Stimulated activated CD8-positive, alpha-beta memory T cell treated with anti-CD3 and anti-CD28 coated beads, Interleukin-15, amount 100 ng/mL, for 24 hours (primary cell): ENCODE results near the gene KCNK13.
"Not testable (repeated sequence)": the region's sequence is repeated elsewhere in the genome, so short reads cannot be mapped to it uniquely, and the experiment has no call there.

Experiments used
- DNase-seq: peaks from one replicate; pipeline ENCODE4 v3.0.0-alpha.2; 2020; ENCODE audit warnings: low read depth

The KCNK13 gene

DNA sequence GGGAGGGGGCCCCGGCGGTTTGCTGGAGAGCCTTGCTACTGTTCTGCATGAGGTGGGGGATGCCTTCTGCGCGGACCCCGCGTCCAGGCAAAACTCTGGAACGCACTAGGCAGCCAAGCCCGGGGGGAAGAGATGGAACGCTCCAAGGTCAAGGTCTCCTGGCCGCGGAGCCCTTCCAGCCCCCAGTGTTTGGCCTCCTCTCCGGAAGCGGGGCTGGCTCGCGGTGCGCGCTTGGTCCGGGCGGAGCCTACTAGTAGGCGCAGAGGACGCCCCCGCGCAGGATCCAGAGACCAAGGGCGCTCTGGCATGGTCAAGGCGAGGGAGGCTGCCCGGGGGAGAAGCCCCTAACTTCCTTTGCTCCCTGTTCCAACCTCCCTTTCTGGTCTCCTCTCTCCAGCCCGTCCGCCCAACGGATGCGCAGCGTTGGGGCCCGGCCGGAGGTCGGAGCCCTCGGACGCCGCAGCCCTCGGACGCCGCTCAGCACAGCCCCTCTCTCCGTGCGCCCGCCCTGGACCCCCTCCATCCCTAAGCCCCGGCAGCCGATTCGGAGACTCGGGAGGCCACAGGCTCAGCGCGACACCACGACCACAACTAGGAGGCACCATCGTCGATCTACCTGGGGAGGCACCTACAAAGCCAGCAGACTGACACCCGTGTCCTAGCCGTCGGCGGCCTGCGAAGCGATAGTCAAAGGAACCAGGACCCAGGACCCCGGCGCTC, 669 bp upstream of the KCNK13 start:
- no peak for DNase-seq

DNA sequence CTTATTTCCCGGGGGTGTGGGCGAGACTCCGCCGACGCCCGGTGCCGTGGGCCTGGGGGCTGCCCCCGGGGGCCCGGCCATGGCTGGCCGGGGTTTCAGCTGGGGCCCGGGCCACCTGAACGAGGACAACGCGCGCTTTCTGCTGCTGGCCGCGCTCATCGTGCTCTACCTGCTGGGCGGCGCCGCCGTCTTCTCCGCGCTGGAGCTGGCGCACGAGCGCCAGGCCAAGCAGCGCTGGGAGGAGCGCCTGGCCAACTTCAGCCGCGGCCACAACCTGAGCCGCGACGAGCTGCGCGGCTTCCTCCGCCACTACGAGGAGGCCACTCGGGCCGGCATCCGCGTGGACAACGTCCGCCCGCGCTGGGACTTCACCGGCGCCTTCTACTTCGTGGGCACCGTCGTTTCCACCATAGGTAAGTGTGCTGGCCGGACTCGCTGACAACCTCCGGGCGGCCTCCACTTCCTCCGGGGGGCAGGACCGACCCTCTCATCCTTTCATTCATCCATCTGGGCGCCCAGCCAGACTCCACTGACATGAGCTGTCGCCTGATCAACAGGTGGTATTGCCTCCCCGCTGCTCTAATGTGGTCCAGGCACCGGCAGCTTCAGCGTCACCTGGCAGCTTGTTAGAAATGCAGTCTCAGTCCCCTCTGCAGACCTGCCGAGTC, 467 bp downstream of the KCNK13 start:
- DNase-seq = no peak

DNA sequence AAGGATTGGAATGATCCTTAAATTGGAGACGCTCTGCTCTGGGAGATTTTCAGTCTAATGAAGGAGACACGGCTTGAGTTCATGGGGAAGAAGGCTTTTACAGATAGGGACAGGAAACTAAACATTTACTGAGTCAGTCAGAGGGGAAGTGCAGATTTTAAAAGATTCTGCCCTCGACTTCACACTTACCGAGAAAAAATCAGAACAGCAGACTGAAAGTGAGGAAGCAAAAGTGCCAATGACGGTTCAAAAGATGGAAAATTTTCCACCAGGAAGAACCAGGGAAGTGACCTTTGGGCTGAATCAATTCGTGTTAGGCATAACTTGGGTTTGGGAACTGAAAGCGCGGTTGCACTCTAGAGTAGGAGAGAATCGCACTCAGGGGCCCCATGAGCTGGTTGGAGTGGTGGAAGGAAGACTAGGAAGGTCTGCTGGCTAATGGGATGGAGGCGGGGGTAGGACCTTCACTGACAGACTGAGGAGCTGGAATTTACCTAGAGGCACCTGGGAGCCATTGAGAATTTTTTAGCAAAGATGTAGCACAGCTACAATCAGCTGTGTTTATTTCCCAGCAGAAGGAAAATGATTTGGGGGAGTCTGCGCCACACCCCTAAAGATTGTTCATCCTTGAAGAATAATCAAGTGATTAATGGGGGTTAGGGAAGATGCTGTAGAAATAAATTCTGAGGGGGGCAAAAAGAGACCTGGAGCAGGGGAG, 1.2 kb downstream of the KCNK13 start:
- DNase-seq = no peak

DNA sequence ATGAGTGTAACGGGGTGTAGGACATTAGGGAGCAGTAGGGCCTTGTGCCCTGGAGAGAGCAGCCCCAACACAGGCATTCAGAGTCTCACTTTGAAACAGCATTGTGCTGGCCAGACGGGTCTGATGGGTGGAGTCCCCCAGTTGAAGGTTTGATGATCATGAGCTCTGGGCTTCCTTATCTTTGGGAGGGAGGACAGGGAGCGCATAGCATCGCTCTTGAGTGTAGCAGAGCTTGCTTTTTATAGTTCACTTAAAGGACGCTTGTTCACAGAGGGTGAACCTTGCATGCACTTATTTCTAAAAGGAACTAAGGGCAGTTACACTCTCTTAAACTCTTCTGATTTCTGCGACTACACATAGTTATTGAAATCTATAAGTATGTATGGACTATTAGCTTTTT, 10.6 kb downstream of the KCNK13 start:
- no peak for DNase-seq

DNA sequence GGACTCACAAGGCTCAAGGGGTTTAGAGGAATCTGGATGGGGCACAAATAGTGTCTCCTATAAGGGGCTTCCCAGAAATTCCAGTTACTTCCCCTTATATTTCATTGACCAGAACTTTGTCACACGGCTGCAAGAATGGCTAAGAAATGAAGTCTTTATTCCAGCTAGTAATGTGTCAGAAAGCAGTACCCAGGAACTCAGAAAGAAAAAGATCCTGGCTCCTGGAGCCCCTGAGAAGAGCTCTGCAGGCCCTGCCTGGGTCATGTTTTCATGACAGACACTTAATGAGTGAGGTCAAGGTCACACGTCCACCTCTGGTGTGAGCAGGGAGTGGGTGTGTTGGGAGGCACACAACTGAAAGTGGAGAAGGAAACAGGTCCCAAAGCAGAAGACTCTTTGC, 17.8 kb downstream of the KCNK13 start:
- no peak for DNase-seq

DNA sequence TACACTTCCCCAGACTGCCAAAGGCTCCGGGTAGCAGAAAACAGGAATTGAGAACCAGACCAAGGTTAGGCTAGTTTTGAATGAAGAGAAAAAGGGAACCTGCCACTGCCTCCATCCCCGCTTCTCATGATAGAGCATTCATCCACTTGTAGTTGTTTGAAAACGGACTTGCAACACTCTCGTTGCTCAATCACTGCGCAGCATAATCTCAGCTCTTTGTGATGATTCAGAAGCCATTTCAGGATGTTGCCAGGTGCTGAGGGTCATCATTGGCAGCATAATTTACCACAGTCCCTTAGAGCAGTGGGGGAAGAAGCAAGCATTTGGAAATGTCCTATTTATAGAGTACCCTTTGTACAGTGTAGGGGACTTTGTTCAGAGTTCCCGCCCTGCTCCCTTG, 25.6 kb downstream of the KCNK13 start:
- no peak for DNase-seq

DNA sequence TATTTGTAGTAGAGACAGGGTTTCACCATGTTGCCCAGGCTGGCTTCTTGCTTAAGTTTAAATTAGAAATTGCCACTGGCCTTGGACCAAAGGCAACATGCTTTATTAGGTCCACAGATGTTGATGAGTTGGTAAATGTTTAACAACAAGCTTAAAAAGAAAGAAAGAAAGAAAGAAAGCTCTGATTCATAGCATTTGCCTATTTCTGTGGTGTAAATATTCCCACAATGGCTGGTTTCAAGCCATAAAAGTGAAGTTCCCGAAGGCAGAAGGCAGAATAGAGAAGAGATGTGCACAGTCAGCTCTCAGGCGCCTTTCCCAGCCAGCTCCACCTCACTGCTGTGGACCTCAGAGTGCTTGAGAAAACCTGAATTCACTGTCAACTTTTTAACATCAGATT, 26.4 kb downstream of the KCNK13 start:
- DNase-seq = no peak

DNA sequence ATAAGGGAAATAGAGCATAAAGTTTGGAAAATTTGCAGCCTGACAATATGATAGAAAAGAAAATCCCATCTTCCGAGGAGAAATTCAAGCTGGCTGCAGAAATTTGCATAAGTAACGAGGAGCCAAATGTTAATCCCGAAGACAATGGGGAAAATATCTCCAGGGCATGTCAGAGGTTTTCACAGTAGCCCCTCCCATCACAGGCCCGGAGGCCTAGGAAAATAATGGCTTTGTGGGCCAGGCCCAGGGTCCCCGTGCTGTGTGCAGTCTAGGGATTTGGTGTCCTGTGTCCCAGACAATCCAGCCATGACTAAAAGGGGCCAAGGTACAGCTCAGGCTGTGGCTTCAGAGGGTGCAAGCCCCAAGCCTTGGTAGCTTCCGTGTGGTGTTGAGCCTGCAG, 27.7 kb downstream of the KCNK13 start:
- DNase-seq = not testable (repeated sequence)

DNA sequence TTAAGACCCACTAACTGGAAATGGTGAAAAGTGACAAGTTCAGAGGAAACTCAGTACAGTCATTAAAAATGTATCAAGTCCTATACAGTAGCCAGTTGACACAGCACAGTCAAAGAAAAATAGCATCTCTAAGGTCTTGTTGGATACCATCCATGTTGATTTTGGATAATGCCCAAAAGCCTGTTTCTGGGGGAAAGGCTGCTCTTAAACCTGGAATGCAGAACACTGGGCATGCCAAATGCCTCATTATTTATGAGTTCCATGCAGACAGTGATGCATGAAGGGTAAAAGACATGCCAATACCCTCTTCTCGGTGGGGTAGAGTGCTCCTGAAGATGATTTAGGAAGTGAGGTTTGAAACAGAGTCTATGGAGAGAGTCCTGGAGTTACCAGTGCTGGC, 29.6 kb downstream of the KCNK13 start:
- DNase-seq = no peak

DNA sequence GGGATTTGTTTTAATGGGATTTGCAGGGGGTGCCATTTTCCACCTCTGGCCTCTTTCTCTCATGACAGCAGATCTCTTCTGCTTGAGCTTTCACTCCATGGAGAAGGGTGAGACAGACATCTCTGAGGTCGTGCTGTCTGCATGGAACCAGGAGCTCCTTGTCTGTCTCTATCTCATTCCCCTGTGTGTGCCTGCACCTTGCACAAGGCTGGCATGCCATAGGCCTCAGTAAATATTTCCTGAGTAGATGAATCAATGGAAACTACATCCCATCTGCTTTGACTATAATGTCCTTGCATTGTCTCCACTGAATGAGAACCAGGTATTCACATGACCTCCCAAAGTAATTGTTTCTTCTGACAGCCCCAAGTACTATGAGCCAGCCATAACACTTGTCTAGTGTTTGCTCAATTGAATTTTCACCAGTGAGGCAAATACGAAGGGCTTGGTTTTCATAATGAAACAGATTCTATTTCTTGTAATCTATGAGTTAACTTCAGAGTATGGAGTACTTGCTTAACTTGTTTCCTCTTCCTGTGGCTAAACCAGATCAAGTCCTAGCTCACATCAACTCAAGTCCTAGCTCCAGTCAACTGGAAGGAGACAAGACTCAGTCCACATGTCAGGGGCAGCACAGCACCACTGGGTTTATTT, 32.3 kb downstream of the KCNK13 start:
- no peak for DNase-seq

DNA sequence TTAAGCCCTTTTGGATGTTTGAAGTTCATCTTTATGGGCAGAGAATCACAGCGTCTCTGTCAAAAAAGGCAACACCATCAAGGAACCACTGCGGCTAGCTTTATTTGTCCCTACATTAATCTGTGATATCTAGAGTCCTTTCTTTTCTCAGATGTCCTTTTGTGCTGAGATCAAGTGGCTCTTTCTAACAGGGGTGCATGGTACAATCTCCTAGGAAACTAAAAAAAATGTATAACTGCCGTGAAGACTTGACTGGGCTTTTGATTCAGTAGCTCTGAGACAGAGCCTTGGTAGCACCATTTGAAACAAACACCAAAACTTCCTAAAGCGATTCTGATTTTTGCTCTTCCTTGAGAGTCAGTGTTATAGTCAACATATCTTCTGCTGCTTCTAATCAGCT, 33.3 kb downstream of the KCNK13 start:
- DNase-seq = no peak

DNA sequence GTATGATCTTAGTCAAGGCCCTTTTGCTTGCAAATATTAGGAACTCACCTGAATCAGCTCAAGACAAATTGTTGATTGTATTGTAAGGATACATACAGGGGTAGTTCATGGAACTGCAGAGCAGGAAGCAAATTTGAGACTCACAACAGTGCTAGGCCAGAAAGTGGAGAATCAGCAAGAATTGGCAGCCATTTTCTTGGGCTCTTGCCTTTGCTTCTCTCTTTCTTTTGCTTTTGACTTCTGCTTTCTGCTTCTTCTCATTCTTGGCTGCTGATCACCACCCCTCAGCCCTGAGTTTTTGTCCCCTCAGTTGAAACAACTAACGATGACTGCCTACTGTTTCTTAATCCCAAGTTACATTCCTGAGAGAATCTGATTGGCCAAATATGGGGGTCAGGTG, 34.8 kb downstream of the KCNK13 start:
- DNase-seq = no peak

DNA sequence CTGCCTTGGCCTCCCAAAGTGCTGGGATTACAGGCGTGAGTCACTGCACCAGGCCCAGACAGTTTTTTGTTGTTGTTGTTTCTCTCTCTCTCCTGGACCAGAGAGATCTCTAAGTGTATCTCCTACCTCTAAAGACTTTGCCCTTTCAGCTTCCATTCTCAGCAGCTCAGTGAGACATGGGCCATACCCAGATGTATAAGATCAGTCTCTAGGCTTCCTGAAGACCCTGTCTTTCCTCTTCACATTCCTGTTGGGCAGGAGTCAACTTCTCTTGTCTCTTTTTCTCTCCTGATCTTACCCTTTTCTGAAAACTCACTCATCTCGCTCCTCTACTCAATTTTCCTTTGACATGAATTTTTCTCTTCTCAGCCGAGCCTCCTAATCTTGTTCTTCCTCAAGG, 42.0 kb downstream of the KCNK13 start:
- no peak for DNase-seq

DNA sequence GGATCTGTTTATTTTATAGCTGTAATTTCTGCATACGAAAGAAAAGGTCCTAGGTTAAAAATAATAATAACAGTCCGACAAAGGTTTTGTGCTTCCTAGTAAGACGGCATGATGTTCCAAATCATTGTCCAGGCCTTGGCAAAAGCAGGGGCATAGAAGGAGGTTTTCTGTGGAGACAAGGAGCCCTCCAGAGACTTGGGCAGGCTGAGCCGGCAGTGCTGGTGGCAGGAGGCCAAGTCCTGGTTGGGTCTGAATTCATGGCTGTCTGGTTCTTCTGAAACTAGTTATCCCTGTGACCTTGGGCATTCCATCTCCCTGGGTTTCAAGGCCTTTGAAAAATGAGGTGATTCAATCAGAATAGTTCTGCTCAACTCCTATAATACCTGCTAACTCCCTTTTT, 44.0 kb downstream of the KCNK13 start:
- no peak for DNase-seq

DNA sequence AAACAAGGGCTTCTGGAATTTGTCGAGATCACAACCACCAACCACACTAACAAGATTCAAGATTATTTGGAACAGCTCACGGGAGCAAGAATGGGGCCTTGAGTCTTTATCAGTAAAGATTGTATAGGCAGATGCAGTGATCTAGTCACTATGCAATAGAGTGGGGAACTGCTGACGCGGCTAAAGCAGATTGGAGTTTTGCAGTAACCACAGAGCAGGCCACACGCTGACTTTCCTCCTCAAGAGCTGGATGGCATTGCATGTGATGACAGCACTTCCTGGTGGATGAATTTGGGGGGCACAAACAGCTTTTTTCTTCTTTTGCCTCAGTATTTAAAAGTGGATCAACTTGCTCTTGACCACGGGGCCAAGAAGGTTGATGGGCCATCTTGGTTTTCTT, 46.0 kb downstream of the KCNK13 start:
- no peak for DNase-seq

DNA sequence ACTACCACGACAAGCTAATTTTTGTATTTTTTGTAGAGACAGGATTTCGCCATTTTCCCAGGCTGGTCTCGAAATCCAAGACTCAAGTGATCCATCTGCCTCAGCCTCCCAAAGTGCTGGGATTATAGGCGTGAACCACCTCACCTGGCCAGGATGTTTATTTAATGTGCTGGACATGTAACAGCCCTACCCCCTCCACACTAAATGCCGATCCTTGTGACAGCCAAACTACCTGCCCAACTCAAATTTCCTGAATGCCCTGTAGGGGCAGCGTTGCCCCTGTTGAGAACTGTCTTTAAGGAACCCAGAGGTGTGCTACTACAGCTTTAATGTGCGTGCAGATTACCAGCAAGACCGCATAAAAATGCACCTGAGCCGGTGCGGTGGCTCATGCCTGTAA, 48.1 kb downstream of the KCNK13 start:
- no peak for DNase-seq

DNA sequence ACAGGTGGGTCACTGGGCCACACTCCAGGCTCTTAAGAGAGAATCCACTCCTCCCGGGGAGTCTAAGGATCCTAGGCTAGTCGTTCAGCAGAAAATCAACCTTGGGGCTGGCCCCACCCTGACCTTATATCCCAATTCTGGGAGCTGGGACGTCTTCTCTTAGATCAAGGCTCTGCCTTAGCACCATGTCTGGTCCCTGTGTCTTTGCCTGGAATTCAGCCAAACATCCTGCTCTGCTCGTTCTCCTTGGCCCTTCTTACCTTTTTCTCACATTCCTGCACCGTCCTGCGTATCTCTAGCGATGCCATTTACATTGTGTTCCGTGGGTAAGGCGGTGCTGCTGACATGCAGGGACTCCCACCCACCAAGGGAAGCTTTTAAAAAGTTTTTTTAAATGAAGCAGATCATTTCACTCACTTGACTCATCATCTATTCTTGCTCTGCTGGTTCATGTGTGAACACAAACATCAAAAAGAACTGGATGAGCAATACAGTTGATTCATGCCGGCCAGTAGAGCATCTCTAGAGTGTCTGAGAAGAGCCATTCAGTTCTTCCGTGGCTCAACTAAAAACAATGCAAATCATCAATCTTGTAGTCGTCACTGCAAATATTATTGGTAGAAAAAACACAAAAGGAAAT, 50.2 kb downstream of the KCNK13 start:
- DNase-seq = no peak

DNA sequence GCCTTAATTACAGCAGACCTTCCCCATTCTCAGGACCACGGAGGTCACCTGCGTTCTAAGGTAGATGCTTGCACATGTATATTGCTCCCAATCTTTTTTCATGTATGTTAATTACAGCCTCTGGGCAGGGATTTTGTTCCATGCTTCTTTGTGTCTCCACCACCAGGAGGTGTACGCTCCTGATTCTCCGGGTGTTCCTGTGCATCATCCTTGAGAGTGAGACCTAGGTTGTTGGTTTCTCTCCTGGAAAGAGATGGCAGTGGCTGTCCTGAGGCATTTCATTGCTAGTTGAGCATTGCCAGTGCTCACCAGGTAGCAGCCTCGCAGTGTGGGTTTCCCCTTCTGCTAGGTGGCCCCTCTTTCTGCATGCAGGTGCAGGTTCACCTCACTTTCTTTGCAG, 52.8 kb downstream of the KCNK13 start:
- no peak for DNase-seq

DNA sequence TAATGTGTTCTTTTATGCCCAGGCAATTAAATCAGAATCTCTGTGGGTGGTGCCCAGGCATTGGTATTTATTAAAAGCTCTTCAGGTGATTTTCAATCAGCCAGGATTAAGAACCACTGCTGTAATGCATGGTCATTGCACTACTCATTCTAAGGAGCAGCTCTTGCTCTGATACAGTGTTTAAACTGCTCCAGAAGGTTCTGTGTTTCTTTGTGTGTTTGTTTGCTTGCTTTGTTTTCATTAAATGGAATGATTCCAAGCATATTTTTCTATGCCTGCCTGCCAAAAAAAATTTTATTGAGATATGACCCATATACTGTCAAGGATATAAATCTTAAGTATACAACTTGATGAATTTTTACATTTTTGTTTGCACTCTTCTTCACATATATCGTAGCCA, 54.0 kb downstream of the KCNK13 start:
- no peak for DNase-seq

DNA sequence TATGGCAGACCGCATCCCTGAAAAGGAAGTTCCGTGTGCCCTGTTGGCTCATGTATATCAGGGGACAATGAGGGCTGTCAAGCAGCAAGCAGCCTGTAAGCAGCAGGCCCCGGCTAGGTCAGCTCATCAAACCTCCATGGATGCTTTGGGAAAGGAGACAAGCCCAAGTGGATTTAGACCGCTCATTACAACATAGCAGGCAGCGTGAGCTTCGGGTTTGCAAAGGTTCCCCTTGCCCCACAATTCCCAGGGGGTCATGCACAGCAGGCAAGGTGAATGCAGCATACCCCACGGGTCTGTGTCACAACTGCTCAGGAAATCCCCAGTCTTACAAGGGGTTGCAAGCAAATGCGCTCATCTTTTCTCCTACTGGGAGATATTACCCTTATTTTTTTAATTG, 54.6 kb downstream of the KCNK13 start:
- no peak for DNase-seq

DNA sequence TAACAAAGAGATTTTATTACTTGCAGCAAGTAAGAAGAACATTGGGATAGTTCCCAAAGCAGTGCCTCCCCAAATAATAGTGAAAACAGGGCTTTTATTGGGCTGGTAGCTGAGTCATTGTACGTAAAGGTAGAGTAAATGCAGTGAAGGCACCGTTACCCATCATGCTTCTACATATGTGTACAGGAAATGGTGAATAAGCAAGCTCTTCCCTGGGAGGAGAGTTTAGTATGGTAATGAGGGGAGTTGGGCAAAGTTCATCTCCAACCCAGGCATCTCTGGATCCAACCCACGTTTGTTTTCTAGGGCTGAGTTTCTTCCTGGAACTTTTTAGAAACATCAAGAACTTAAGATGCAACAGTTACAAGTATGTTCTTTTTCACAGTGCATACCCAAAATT, 56.2 kb downstream of the KCNK13 start:
- DNase-seq = no peak

DNA sequence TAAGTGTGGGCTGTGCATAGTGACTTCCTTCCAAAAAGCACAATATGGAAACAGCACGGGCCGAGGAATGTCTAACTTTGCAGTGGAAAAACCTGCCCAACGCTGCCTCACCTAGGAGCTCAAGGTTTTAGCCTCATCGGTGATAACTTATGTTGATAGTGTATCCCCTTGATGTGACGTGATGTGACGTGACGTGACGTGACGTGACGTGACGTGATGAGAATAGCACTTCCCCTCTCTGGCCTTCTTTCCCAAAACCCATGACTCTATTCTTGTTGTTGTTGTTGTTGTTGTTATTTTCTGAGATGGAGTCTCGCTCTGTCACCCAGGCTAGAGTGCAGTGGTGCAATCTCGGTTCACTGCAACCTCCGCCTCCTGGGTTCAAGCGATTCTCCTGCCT, 64.5 kb downstream of the KCNK13 start:
- DNase-seq = no peak
